Activated CD8-positive, alpha-beta T cell treated with anti-CD3 and anti-CD28 coated beads, Interleukin-2, amount 10 ng/mL, durations not matched to agents 7 days and 5 days (primary cell): ENCODE results near the gene PSPH. TPM values are rescaled to one million over a fixed set of nuclear protein-coding genes. Genes with fewer than 3 reads are reported as not detected.
"Not testable (repeated sequence)": the region's sequence is repeated elsewhere in the genome, so short reads cannot be mapped to it uniquely, and the experiment has no call there.

ENCODE experiments used
- ATAC-seq: fragments of 150-1000 bp; cut with Tn5 transposase; one replicate; pipeline ENCODE4 v1.10.0; 2021; ENCODE audit warnings: moderate library complexity
- CTCF ChIA-PET: fragments of 350-600 bp; sonication (Branson Sonifier 250); formaldehyde crosslinking; loops from one replicate; lab custom pipeline; 2021; ENCODE audit warnings: antibody characterized with exemption; lab: Charles Lee
- POLR2A ChIA-PET: fragments of 350-600 bp; sonication (Branson Sonifier 250); formaldehyde crosslinking; loops from one replicate; lab custom pipeline; 2021; ENCODE audit warnings: antibody characterized with exemption; lab: Charles Lee
- DNase-seq: peaks from one replicate; pipeline ENCODE4 v3.0.0-alpha.2; 2020
- H3K27ac Mint-ChIP-seq: one replicate; pipeline ENCODE4 v1.8.0; 2021; ENCODE audit warnings: mild to moderate bottlenecking, mixed read lengths
- H3K27me3 Mint-ChIP-seq: one replicate; pipeline ENCODE4 v1.8.0; 2021; ENCODE audit warnings: low read depth, mixed read lengths
- H3K36me3 Mint-ChIP-seq: one replicate; pipeline ENCODE4 v1.8.0; 2021; ENCODE audit warnings: low read depth, mixed read lengths
- H3K4me1 Mint-ChIP-seq: one replicate; pipeline ENCODE4 v1.8.0; 2021; ENCODE audit warnings: low read depth, mixed read lengths
- H3K4me3 Mint-ChIP-seq: one replicate; pipeline ENCODE4 v1.8.0; 2021; ENCODE audit warnings: mild to moderate bottlenecking, mixed read lengths
- H3K9me3 Mint-ChIP-seq: one replicate; pipeline ENCODE4 v1.8.0; 2022; ENCODE audit warnings: mixed read lengths; ENCODE audit not compliant: insufficient read depth
- total RNA-seq, 2 experiments: library from RNA; stranded (reverse); gene quantifications; one replicate each; pipeline ENCODE4 v1.2.3, GENCODE V29; 2021

Gene PSPH
- total RNA-seq: 10 to 100 TPM; 14.6 to 16.8 TPM

DNA sequence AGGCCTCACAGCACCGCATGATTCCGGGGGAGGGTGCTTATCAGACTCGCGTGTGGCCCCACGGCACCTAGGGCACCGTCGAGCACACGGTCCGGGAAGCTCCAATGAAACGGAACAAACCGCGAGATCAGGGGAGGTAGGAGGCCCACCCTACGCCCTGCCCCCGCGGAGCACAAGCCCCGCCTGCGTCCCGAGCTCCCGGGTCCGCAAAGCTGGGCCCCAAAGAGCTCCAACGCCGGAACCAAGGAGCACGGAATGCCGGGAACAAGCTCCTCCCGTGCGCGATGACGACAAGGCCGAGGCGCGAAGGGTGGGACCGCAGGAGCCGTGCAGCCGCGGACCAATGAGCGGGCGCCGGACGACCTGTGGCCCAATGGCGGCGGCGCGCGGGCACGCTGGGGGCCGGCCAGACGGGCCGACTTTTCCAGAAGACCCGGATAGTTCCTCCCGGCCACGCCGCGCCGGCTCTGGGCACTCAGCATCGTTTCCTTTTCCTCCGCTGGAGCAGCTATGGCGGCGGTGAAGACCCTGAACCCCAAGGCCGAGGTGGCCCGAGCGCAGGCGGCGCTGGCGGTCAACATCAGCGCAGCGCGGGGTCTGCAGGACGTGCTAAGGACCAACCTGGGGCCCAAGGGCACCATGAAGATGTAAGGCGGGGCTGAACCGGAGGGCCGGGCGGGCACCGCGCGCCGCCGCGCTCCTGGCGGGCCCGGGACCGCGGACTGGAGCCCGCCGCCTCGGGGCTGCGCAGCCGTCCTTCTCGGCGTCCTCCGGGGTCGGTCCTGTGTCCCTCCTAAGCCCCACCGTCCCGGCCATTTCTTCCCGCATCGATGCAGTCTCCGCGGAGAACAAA lies at the start of gene PSPH, which contains the start of gene CCT6A:
TSS of gene PSPH (minus strand) at position 106 of the 853 bp plus-strand sequence. CDS start 30,232 bp downstream, outside the sequence.
TSS of gene CCT6A (plus strand) at position 427 of the 853 bp plus-strand sequence. CDS start at position 511, 84 bp downstream.
- H3K4me1 Mint-ChIP-seq: peaks cover 46% of the 10 kb centered on the region
- H3K4me3 Mint-ChIP-seq: peak within 1 kb of the TSS; percentile 97
- peaks cover 42% of the 10 kb centered on the region for H3K36me3 Mint-ChIP-seq
- no peaks in the 10 kb centered on the region for H3K27me3 Mint-ChIP-seq
- POLR2A ChIA-PET: interaction anchor here (1.3 to 1.7 kb wide), 3 partner anchors 13 to 55 kb away, joined by 5 to 27 read pairs (median 6); partner anchors contain the start of genes CHCHD2 and SUMF2
- no peaks in the 10 kb centered on the region for H3K9me3 Mint-ChIP-seq
- peak within 1 kb of the TSS; percentile 94 for H3K27ac Mint-ChIP-seq
- DNase-seq (peak; percentile 93), ATAC-seq (peak; percentile 94)
- CTCF ChIA-PET: interaction anchor here (0.8 to 1.6 kb wide), 9 partner anchors 8 to 517 kb away, joined by 3 to 14 read pairs (median 3); partner anchors contain the start of gene SUMF2

DNA sequence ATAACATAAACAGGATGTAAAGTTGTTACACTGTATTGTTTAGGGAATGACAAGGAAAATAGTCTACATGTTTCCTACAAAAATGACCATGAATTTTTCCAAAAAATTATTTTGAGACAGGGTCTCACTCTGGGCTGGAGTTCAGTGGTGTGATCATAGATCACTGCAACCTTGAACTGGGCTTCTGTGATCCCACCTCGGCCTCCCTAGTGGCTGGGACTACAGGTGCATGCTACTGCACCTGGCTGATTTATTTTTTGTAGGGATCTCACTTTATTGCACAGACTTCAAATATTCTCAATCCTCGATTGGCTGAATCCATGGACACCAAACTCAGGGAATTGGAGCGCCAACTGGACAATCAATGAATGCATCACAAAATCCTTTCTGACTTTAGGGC lies 48.4 kb upstream of the PSPH start:
- CTCF ChIA-PET: no interaction called here
- POLR2A ChIA-PET: no interaction called here
- Mint-ChIP-seq H3K36me3 (peaks cover 45% of the 10 kb centered on the region), H3K9me3 (no peaks in the 10 kb centered on the region), H3K4me1 (peaks cover 15% of the 10 kb centered on the region), H3K27ac (no peak overlapping the region), H3K27me3 (no peaks in the 10 kb centered on the region), H3K4me3 (no peak overlapping the region)
- DNase-seq: no peak
- no peak for ATAC-seq

DNA sequence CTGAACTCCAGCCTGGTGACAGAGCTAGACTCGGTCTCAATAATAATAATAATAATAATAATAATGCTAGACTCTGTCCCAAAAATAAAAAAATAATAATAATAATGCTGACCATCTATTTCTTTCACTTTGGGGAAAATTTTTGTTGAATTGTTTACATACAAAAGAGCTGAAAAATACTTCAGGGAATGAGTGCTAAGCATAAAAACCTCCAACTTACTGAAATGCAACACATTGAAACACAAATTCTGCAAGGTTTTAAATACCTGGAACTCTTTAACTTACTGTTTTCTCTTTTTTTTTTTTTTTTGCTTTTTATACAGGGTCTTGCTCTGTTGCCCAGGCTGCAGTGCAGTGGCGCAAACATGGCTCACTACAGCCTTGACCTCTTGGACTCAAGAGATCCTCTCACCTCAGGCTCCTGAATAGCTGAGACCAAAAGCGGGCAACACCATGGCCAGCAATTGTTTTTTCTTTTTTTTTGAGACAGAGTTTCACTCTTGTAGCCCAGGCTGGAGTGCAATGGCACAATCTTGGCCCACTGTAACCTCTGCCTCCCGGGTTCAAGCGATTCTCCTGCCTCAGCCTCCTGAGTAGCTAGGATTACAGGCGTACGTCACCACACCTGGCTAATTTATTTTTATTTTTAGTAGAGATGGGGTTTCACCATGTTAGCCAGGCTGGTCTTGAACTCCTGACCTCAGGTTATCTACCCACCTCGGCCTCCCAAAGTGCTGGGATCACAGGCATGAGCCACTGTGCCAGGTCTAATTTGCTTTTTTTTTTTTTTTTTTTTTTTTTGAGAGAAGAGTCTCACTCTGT lies 47.2 kb upstream of the PSPH start:
- POLR2A ChIA-PET: interaction anchor here (1.0 kb wide), 1 partner anchor 25 kb away, joined by 3 read pairs; no protein-coding TSS in a partner anchor
- H3K4me1 Mint-ChIP-seq, CTCF ChIA-PET, H3K27ac Mint-ChIP-seq, H3K9me3 Mint-ChIP-seq, H3K27me3 Mint-ChIP-seq, H3K4me3 Mint-ChIP-seq, ATAC-seq, DNase-seq: not testable (repeated sequence)
- peaks cover 38% of the 10 kb centered on the region for H3K36me3 Mint-ChIP-seq

DNA sequence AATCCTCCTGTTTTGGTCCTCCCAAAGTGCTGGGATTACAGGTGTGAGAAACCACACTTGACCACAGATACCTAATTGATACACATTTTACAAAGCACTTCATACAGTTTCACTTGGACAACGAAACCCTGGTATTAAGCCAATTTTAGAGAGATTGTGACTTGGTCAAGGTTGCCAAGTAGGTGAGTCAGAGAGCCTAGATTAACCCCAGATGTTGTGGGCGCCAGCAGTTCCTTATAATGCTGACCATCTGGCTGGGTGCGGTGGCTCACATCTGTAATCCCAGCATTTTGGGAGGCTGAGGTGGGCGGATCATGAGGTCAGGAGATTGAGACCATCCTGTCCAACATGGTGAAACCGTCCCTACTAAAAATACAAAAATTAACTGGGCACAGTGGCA lies 46.5 kb upstream of the PSPH start:
- H3K4me3 Mint-ChIP-seq: no peak overlapping the region
- H3K4me1 Mint-ChIP-seq: peaks cover 6% of the 10 kb centered on the region
- peaks cover 35% of the 10 kb centered on the region for H3K36me3 Mint-ChIP-seq
- DNase-seq: no peak
- CTCF ChIA-PET: no interaction called here
- H3K27me3 Mint-ChIP-seq: no peaks in the 10 kb centered on the region
- ATAC-seq: no peak
- H3K9me3 Mint-ChIP-seq: no peaks in the 10 kb centered on the region
- H3K27ac Mint-ChIP-seq: no peak overlapping the region
- POLR2A ChIA-PET: interaction anchor here (1.0 kb wide), 1 partner anchor 24 kb away, joined by 3 read pairs; no protein-coding TSS in a partner anchor

DNA sequence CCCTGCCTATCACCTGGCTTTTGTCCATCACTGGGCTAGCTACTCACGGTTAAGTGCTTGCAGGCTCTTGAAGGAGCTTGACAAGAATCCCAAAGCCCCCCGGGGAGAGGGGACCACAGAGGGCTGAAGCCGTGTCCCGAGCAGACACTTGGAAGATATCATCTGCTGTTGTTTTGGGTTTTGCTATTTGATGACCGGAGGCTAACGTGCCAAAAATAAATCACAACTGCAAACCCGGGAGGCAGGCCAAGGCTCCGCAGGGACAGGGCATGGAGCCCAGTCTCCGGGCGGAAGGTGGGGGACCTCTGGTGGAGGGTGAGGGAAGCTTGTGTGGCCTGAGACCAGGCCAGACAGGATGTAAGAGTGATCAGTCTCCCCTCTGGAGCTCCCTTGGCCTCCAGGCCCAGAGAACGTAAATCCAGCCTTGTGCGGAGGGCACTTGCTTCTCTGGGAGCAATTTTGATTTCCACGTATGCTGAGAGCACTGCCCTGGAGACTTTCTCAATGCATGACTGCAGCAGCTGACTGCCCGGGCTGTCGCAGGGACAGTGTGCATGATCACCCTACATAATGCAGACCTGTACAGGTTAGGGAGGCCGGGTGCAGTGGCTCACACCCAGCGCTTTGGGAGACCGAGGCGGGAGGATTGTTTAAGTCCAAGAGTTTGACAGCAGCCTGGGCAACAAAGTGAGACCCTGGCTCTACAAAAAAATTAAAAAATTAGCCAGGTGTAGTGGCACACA lies 41.7 kb upstream of the PSPH start, which contains the start of gene PHKG1:
TSS of gene PHKG1 (minus strand) at position 164 of the 743 bp plus-strand sequence. CDS start 4,011 bp downstream, outside the sequence.
- CTCF ChIA-PET: no interaction called here

DNA sequence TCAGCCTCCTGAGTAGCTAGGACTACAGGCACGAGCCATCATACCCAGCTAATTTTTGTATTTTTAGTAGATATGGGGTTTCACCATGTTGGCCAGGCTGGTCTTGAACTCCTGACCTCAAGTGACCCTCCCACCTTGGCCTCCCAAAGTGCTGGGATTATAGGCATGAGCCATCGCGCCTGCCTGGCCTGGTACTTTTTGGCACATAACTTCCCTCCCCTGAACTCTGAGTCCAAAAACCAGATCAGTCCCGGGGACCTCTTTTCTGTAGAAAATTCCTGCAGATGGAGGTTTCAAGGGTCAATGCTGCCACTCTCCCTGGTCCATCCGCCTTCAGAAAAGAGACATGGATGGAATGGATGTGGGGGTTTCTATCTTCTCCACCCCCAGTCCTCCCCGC lies 41.1 kb upstream of the PSPH start:
- H3K4me1 Mint-ChIP-seq, POLR2A ChIA-PET, ATAC-seq, CTCF ChIA-PET, H3K36me3 Mint-ChIP-seq, H3K27ac Mint-ChIP-seq, H3K27me3 Mint-ChIP-seq, H3K9me3 Mint-ChIP-seq, H3K4me3 Mint-ChIP-seq, DNase-seq: not testable (repeated sequence)

More for the DNA sequence above, 41.7 kb upstream of the PSPH start, which contains the start of gene PHKG1:
- POLR2A ChIA-PET: interaction anchor here (0.6 kb wide), 1 partner anchor 122 kb away, joined by 3 read pairs; no protein-coding TSS in a partner anchor
- peaks cover 6% of the 10 kb centered on the region for H3K4me1 Mint-ChIP-seq
- H3K4me3 Mint-ChIP-seq: no peak within 1 kb of the TSS
- DNase-seq: no peak
- H3K27me3 Mint-ChIP-seq: no peaks in the 10 kb centered on the region
- H3K36me3 Mint-ChIP-seq: peaks cover 9% of the 10 kb centered on the region
- no peaks in the 10 kb centered on the region for H3K9me3 Mint-ChIP-seq
- no peak within 1 kb of the TSS for H3K27ac Mint-ChIP-seq
- no peak for ATAC-seq

DNA sequence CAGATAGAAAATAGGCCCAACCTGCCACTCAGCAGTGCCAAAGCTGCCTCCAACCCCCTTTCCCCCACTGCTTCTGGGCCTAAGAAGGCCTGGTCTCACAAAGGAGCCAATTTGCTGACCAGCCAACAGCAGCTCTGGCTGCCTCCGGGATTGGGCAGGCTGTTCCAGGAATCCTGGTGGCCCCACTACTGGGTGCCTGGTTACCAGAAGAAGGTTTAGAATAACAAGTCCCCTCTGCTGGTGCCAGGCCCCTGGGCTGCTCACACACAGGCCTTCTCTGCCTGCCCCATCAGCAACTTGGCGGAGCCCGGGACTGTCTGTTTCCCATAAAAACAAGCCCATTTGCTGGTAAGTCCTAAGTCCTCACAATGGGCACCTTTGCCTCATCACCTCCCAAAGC lies 40.3 kb upstream of the PSPH start:
- H3K27ac Mint-ChIP-seq: no peak overlapping the region
- H3K9me3 Mint-ChIP-seq: no peaks in the 10 kb centered on the region
- peaks cover 6% of the 10 kb centered on the region for H3K36me3 Mint-ChIP-seq
- ChIA-PET POLR2A (no interaction called here), CTCF (no interaction called here)
- H3K4me1 Mint-ChIP-seq: peaks cover 3% of the 10 kb centered on the region
- no peaks in the 10 kb centered on the region for H3K27me3 Mint-ChIP-seq
- no peak for DNase-seq
- no peak for ATAC-seq
- H3K4me3 Mint-ChIP-seq: no peak overlapping the region

DNA sequence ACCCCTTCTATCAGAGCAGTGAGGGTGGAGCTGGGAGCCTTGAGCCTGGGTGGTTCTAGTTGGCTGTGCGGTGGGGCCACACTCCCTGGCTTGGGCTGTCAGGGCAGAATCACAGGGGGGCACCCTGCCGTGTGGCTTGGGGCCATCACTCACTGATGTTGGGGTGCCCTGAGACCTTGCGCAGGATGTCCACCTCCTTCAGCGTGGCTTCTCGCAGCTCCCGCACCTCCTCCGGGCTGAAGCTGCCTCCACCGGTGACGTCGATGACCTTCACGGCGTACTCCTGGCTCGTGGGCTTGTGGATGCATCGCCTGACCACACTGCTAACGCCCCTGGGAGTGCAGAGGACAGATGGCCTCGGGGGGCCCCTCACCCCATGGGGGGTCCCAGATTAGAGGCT lies 36.2 kb upstream of the PSPH start:
- ChIA-PET POLR2A (no interaction called here), CTCF (interaction anchor here (1.1 to 2.3 kb wide), 2 partner anchors 12 to 13 kb away, joined by 3 to 6 read pairs; no protein-coding TSS in a partner anchor)
- no peaks in the 10 kb centered on the region for H3K4me1 Mint-ChIP-seq
- no peak overlapping the region for H3K4me3 Mint-ChIP-seq
- ATAC-seq (no peak), DNase-seq (no peak)
- no peak overlapping the region for H3K27ac Mint-ChIP-seq
- peaks cover 6% of the 10 kb centered on the region for H3K36me3 Mint-ChIP-seq
- no peaks in the 10 kb centered on the region for H3K27me3 Mint-ChIP-seq
- no peaks in the 10 kb centered on the region for H3K9me3 Mint-ChIP-seq

DNA sequence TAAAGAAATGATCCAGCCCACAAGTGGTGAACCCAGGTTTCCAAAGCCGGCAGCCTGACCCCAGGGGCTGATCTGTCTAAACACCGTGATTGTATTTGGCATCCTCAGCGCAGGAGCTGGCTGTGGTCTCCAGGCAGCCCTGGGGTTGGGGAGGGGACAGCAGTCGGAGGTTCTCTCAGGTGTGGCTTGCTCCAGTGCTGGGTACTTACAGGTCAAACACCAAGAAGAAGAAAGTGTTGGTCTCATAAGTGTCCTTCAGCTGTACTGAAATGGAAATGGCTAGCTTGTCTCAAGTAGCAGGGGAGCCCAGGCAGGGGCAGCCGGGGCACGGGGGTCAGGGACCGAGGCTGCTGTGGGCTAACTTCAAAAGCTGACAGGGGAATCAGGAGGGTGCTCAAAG lies 35.5 kb upstream of the PSPH start:
- ChIA-PET POLR2A (no interaction called here), CTCF (interaction anchor here (1.1 kb wide), 1 partner anchor 12 kb away, joined by 3 read pairs; no protein-coding TSS in a partner anchor)
- Mint-ChIP-seq H3K4me3 (no peak overlapping the region), H3K9me3 (no peaks in the 10 kb centered on the region), H3K36me3 (peaks cover 10% of the 10 kb centered on the region), H3K27me3 (no peaks in the 10 kb centered on the region), H3K4me1 (no peaks in the 10 kb centered on the region), H3K27ac (no peak overlapping the region)
- DNase-seq (no peak), ATAC-seq (no peak)

DNA sequence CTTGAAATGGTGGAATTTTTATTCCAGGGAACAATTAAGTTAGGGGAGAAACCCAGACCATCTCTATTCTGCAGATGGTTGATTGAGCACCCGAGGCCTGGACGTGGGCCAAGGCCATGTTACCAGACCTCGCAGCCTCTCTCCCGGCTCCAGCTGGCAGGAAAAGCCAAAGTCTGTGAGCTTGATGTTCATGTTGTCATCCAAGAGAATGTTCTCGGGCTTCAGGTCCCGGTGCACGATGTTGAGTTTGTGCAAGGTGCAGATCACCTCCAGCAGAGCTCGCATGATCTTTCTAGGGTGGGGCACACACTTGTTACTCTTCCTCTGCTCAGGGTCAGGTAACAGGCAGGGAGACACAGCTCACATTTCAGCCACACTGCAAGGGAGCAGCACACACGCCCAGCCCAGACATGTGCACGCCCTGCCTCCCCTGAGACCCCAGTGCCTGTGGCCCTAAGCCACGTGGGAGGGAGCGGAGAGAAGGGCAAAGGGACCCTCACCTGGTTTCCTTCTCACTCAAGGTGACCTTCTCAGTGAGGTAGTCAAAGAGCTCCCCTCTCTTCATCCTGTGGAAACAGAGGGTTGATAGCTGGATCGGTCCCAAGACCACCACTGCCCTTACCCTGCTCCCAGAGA lies 32.0 kb upstream of the PSPH start:
- POLR2A ChIA-PET: no interaction called here
- peaks cover 26% of the 10 kb centered on the region for H3K36me3 Mint-ChIP-seq
- peak overlapping the region; percentile 36 for H3K27ac Mint-ChIP-seq
- CTCF ChIA-PET: no interaction called here
- no peak for DNase-seq
- no peaks in the 10 kb centered on the region for H3K4me1 Mint-ChIP-seq
- H3K9me3 Mint-ChIP-seq: no peaks in the 10 kb centered on the region
- H3K27me3 Mint-ChIP-seq: no peaks in the 10 kb centered on the region
- H3K4me3 Mint-ChIP-seq: no peak overlapping the region
- peak; percentile 17 for ATAC-seq
